GM12878 (cell line): ENCODE measurements around the gene LIX1. TPM values are rescaled to one million over a fixed set of nuclear protein-coding genes. Genes with fewer than 3 reads are reported as not detected.

Experiments
- ATAC-seq: fragments of 200-7000 bp; cut with Tn5 transposase; 3 replicates; pipeline ENCODE4 v1.9.1; 2020; ENCODE audit warnings: mild to moderate bottlenecking, moderate library complexity
- BruUV-seq: library from RNA; stranded (reverse); fragments of 400-500 nt; replicated peaks from 2 replicates; lab custom pipeline; 2021; lab: Mats Ljungman, UMichigan
- CTCF ChIA-PET: fragments of 300-600 bp; sonication (Branson Sonifier 250); formaldehyde crosslinking; extraction: SDS; loops from one replicate; lab custom pipeline; 2021; ENCODE audit warnings: inconsistent platforms; lab: Yijun Ruan, JAX
- POLR2A ChIA-PET: fragments of 350-600 bp; formaldehyde crosslinking; extraction: SDS; loops from one replicate; lab custom pipeline; 2021; ENCODE audit warnings: inconsistent platforms; lab: Charles Lee
- RAD21 ChIA-PET: fragments of 300-600 bp; sonication (Branson Sonifier 250); formaldehyde crosslinking; loops from one replicate; lab custom pipeline; 2023; ENCODE audit warnings: antibody characterized with exemption; ENCODE audit not compliant: unreplicated experiment; lab: Charles Lee
- SMC1A ChIA-PET: fragments of 300-600 bp; sonication (Branson Sonifier 250); formaldehyde crosslinking; loops from one replicate; lab custom pipeline; 2023; ENCODE audit not compliant: unreplicated experiment, uncharacterized antibody; lab: Charles Lee
- DNase-seq: peaks from one replicate; pipeline ENCODE4 v3.0.0-alpha.2; 2011; ENCODE audit warnings: low read depth, low spot score
- FAIRE-seq: peaks from 3 replicates; lab custom pipeline; 2011; peaks lifted over from hg19 to GRCh38; lab: Jason Lieb, UNC
- H2AFZ ChIP-seq: 2 replicates; pipeline ENCODE4 v1.6.0; 2011; ENCODE audit warnings: low read depth, low read length, control low read depth; ENCODE audit not compliant: control insufficient read depth
- H3K27ac ChIP-seq: 2 replicates; pipeline ENCODE4 v1.5.1; 2011; ENCODE audit warnings: control low read depth; ENCODE audit not compliant: control insufficient read depth, insufficient read depth
- H3K27me3 ChIP-seq, 2 experiments: replicated peaks in 1 of 2; 2 replicates each; pipeline versions ENCODE4 v1.6.0 to v1.6.1; 2011; ENCODE audit warnings: low read length in 1 of 2; ENCODE audit not compliant: control insufficient read depth in 2 of 2, insufficient read depth in 2 of 2
- H3K36me3 ChIP-seq, 2 experiments: 2 replicates each; pipeline ENCODE4 v1.5.1; 2011; ENCODE audit warnings: low read length in 1 of 2; ENCODE audit not compliant: control insufficient read depth in 2 of 2, insufficient read depth in 2 of 2
- H3K4me1 ChIP-seq: 2 replicates; pipeline ENCODE4 v1.6.1; 2011; ENCODE audit warnings: mild to moderate bottlenecking, low read length, moderate library complexity, mixed read lengths; ENCODE audit not compliant: control insufficient read depth, insufficient read depth
- H3K4me2 ChIP-seq: 2 replicates; pipeline ENCODE4 v1.6.0; 2011; ENCODE audit warnings: control low read depth; ENCODE audit not compliant: control insufficient read depth, insufficient read depth
- H3K4me3 ChIP-seq: fragments of 200-600 bp; sonication (generic); 2 replicates; pipeline ENCODE4 v1.5.1; 2016
- H3K79me2 ChIP-seq: 2 replicates; pipeline ENCODE4 v1.6.0; 2011; ENCODE audit warnings: low read length; ENCODE audit not compliant: control insufficient read depth, insufficient read depth
- H3K9ac ChIP-seq: 2 replicates; pipeline ENCODE4 v1.8.0; 2011; ENCODE audit warnings: low read length, control low read depth, mixed read lengths; ENCODE audit not compliant: control insufficient read depth, insufficient read depth
- H3K9me3 ChIP-seq: replicated peaks from 3 replicates; pipeline ENCODE4 v1.5.1; 2011; ENCODE audit warnings: mild to moderate bottlenecking, low read length; ENCODE audit not compliant: control insufficient read depth, insufficient read depth
- H4K20me1 ChIP-seq: 2 replicates; pipeline ENCODE4 v1.6.0; 2011; ENCODE audit not compliant: control insufficient read depth, insufficient read depth
- BCL11A ChIP-seq: IDR thresholded peaks from 2 replicates; pipeline ENCODE4 v1.6.1; 2011; ENCODE audit warnings: low read depth, low read length
- BHLHE40 ChIP-seq, 2 experiments: fragments of 450-650 bp in 1 of 2; IDR thresholded peaks; 2 replicates each; pipeline ENCODE4 v1.6.1; 2011 to 2017; ENCODE audit warnings: low read depth in 2 of 2, borderline replicate concordance in 1 of 2, improper control_type of control experiment in 1 of 2, low read length in 1 of 2, mild to moderate bottlenecking in 1 of 2
- DPF2 ChIP-seq: fragments of 450-650 bp; IDR thresholded peaks from 2 replicates; pipeline ENCODE4 v1.6.1; 2017; ENCODE audit warnings: mild to moderate bottlenecking
- EP300 ChIP-seq, 2 experiments: fragments of 150-350 bp in 1 of 2; IDR thresholded peaks; 2 replicates each; pipeline ENCODE4 v1.6.1; 2011 to 2012; ENCODE audit warnings: low read depth in 2 of 2, low read length in 2 of 2, borderline replicate concordance in 1 of 2, improper control_type of control experiment in 1 of 2, inconsistent platforms in 1 of 2; ENCODE audit not compliant: control insufficient read depth in 1 of 2
- EZH2 ChIP-seq: IDR thresholded peaks from 2 replicates; pipeline ENCODE4 v1.6.1; 2012; ENCODE audit warnings: low read depth, mild to moderate bottlenecking, control low read depth, inconsistent platforms, low read length, borderline replicate concordance; ENCODE audit not compliant: control insufficient read depth
- GABPA ChIP-seq: IDR thresholded peaks from 2 replicates; pipeline ENCODE4 v1.6.1; 2014; ENCODE audit warnings: antibody characterized with exemption, low read depth, mild to moderate bottlenecking, inconsistent platforms
- JUND ChIP-seq: IDR thresholded peaks from 2 replicates; pipeline ENCODE4 v1.6.1; 2012; ENCODE audit warnings: low read depth, mild to moderate bottlenecking, low read length, improper control_type of control experiment, moderate library complexity
- MTA2 ChIP-seq: fragments of 450-650 bp; IDR thresholded peaks from 2 replicates; pipeline ENCODE4 v1.6.1; 2016; ENCODE audit warnings: low read depth, mild to moderate bottlenecking, moderate library complexity
- MYB ChIP-seq: fragments of 150-350 bp; IDR thresholded peaks from 2 replicates; pipeline ENCODE4 v1.6.1; 2014; ENCODE audit warnings: mild to moderate bottlenecking, low read depth, low read length, borderline replicate concordance
- NBN ChIP-seq: fragments of 450-650 bp; IDR thresholded peaks from 2 replicates; pipeline ENCODE4 v1.6.1; 2016
- NFIC ChIP-seq: IDR thresholded peaks from 2 replicates; pipeline ENCODE4 v1.6.1; 2012; ENCODE audit warnings: low read depth, mild to moderate bottlenecking, inconsistent platforms, low read length, moderate library complexity
- NR2F1 ChIP-seq: fragments of 450-650 bp; conservative IDR thresholded peaks from 2 replicates; pipeline ENCODE4 v1.6.1; 2017; ENCODE audit warnings: mild to moderate bottlenecking
- POLR2A ChIP-seq: IDR thresholded peaks from 2 replicates; pipeline ENCODE4 v1.6.1; 2011; ENCODE audit warnings: low read depth, mild to moderate bottlenecking, low read length
- SIX5 ChIP-seq: IDR thresholded peaks from 2 replicates; pipeline ENCODE4 v1.6.1; 2011; ENCODE audit warnings: mild to moderate bottlenecking, low read depth, low read length, moderate library complexity; ENCODE audit not compliant: severe bottlenecking
- SRF ChIP-seq, 2 experiments: IDR thresholded peaks; 2 replicates each; pipeline ENCODE4 v1.6.1; 2011; ENCODE audit warnings: low read depth in 2 of 2, low read length in 2 of 2, mild to moderate bottlenecking in 1 of 2, moderate library complexity in 1 of 2
- TBL1XR1 ChIP-seq: IDR thresholded peaks from 2 replicates; pipeline ENCODE4 v1.6.1; 2012; ENCODE audit warnings: low read depth, low read length, improper control_type of control experiment
- TCF3 ChIP-seq: IDR thresholded peaks from 2 replicates; pipeline ENCODE4 v1.6.1; 2012; ENCODE audit warnings: low read depth, mild to moderate bottlenecking, low read length, borderline replicate concordance; ENCODE audit not compliant: insufficient read depth
- YY1 ChIP-seq: IDR thresholded peaks from 2 replicates; pipeline ENCODE4 v1.6.1; 2011; ENCODE audit warnings: low read depth, mild to moderate bottlenecking, low read length
- ZBED1 ChIP-seq: IDR thresholded peaks from 2 replicates; pipeline ENCODE4 v1.6.1; 2016; ENCODE audit warnings: borderline replicate concordance
- ZNF24 ChIP-seq: fragments of 450-650 bp; IDR thresholded peaks from 2 replicates; pipeline ENCODE4 v1.6.1; 2017; ENCODE audit warnings: antibody characterized with exemption, mild to moderate bottlenecking
- ZSCAN29 ChIP-seq: fragments of 450-650 bp; IDR thresholded peaks from 2 replicates; pipeline ENCODE4 v1.6.1; 2017; ENCODE audit warnings: mild to moderate bottlenecking, moderate library complexity
- WGBS: methylation state at CpG from one replicate; pipeline ENCODE4 v1.1.6; 2016; ENCODE audit warnings: low lambda C conversion rate; ENCODE audit not compliant: insufficient replicate concordance, insufficient coverage; ENCODE audit errors: missing lambda C conversion rate; 5-methylcytosine and 5-hydroxymethylcytosine counted together
- in situ Hi-C: fragments of 300-500 bp; cut with MboI; formaldehyde crosslinking; loops from 9 replicates; pipeline ENCODE4 v1.14.3; 2018; ENCODE audit warnings: mixed read lengths
- intact Hi-C: fragments of 100-400 bp; cut with micrococcal nuclease; formaldehyde crosslinking; loops from one replicate; pipeline ENCODE4 v1.14.2; 2022; ENCODE audit not compliant: unreplicated experiment
- polyA plus RNA-seq, 11 experiments: library from polyadenylated mRNA; depleted of rRNA in 4 of 11; unstranded in 6 of 11; stranded (reverse) in 5 of 11; fragments of >200 nt; fragmentation: Nextera tagmentation in 4 of 11; fragmentation: Illumina TruSeq in 1 of 11; extraction: Ambion mirVana in 4 of 11; extraction: Trizol in 1 of 11; gene quantifications; 1 replicate in 1 of 11; 2 replicates in 10 of 11; pipeline versions ENCODE4 v1.2.1 to v1.2.3, GENCODE V29; 2011 to 2016; ENCODE audit warnings: inconsistent platforms in 2 of 11, missing spikeins in 2 of 11, low read depth in 1 of 11
- total RNA-seq, 4 experiments: library from RNA; depleted of rRNA in 3 of 4; stranded (reverse); fragments of >200 nt in 3 of 4; fragmentation: Illumina TruSeq in 1 of 4; extraction: Trizol in 1 of 4; gene quantifications; 2 replicates each; pipeline versions ENCODE4 v1.2.1 to v1.2.3, GENCODE V29; 2013 to 2021
- TF ChIP-seq, protein P1 (sequence below): IDR thresholded peaks from 2 replicates; pipeline ENCODE4 v1.6.1; 2011; ENCODE audit warnings: borderline replicate concordance, low read depth, mild to moderate bottlenecking, moderate library complexity, low read length; ENCODE audit not compliant: insufficient read depth, poor library complexity, severe bottlenecking

LIX1 gene
- total and polyA plus RNA-seq, 10 of the 15 experiments (the other 5 are each of a cell fraction or from before 2014, with no cell fraction given): 0.02 to 0.07 (median 0.04) TPM; not detected in 5

DNA sequence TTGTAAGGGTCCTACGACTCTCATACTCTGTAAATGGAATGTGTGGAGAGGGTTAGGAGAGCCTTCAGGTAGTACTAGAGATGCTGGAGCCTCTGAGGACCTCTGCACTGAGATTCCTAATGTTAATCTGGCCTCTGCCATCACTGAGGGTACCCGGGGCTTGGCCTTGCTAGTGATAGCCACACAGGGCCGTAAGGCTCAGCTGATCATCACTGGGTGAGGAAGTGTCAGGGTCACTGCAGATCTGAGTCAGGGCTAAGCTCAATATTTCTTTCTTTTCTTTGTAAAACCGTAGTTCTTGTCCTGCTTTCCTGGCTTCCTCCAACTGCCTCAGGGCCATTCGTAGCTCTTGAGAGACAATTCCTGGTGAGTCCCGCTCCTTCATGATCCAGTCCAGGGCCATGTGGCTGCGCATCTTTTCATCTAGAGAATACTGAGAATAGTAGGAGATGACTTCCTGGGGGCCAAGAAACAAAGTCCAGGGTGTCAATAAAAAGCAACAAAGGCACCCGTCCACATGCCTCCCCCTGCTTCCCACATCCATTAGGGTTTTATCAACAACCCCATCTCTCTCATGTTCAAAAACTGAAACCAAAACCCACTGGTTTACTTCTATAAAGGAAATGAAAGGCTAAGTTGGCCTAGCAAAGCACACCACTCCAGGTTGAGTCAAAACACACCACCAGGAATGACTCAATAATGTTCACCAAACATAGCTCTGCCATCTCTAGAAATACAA, 47.7 kb downstream of the LIX1 start:
- peak overlapping the region; percentile 86 for H3K27ac ChIP-seq
- H3K9ac ChIP-seq: no peak overlapping the region
- H3K4me3 ChIP-seq: no peak overlapping the region
- FAIRE-seq (peak; percentile 99), ATAC-seq (peak; percentile 95), DNase-seq (peak; percentile 86)
- SMC1A ChIA-PET: interaction anchor here (0.7 to 3.1 kb wide), 13 partner anchors 8 to 225 kb away, joined by 3 to 17 read pairs (median 3); partner anchors contain the start of gene LIX1
- RAD21 ChIA-PET: interaction anchor here (1.4 kb wide), 1 partner anchor 11 kb away, joined by 5 read pairs; no protein-coding TSS in a partner anchor
- no peaks in the 10 kb centered on the region for H3K79me2 ChIP-seq
- peak overlapping the region; percentile 92 for H3K4me2 ChIP-seq
- POLR2A ChIA-PET: interaction anchor here (0.6 kb wide), 1 partner anchor 1252 kb away, joined by 3 read pairs; no protein-coding TSS in a partner anchor
- WGBS: 40% methylated on average over 8 of the region's 8 CpGs
- H3K36me3 ChIP-seq: no peaks in the 10 kb centered on the region
- in situ Hi-C loops (no loop called here), intact Hi-C loops (no loop called here)
- CTCF ChIA-PET: interaction anchor here (0.9 to 1.4 kb wide), 5 partner anchors 48 to 655 kb away, joined by 3 to 4 read pairs (median 4); no protein-coding TSS in a partner anchor
- no TSS peak for BruUV-seq
- no peaks in the 10 kb centered on the region for H3K27me3 ChIP-seq
- H3K9me3 ChIP-seq: no peaks in the 10 kb centered on the region; the same call in 2 of the 3 replicates
- peak overlapping the region; percentile 79 for H2AFZ ChIP-seq
- H3K4me1 ChIP-seq: peaks cover 26% of the 10 kb centered on the region
- no peaks in the 10 kb centered on the region for H4K20me1 ChIP-seq
- TF ChIP-seq MTA2: peak; percentile 84
- TF ChIP-seq BCL11A: peak; percentile 98
- peak; percentile 58; the same call in 1 of the 2 replicates for TF ChIP-seq NR2F1
- peak; percentile 75; the same call in 1 of the 2 replicates for TF ChIP-seq EZH2
- peak; percentile 95 for TF ChIP-seq JUND
- peak; percentile 63 to 65; a peak in 3 of 4 replicates for TF ChIP-seq BHLHE40 (IDR thresholded peaks at IDR 0.05; ENCODE audit: borderline replicate concordance in 1 of 2, low read depth in 2 of 2, low read length in 1 of 2)
- TF ChIP-seq EP300 (IDR thresholded peaks at IDR 0.05; ENCODE audit: borderline replicate concordance in 1 of 2, control insufficient read depth in 1 of 2, low read depth in 2 of 2, low read length in 2 of 2): peak in 1 of 2 experiments; percentile 96; a peak in 2 of 4 replicates
- TF ChIP-seq ZNF24: 0 out of 2 replicates have a peak, but pooled peaks have one; percentile 86
- peak; percentile 68; the same call in 1 of the 2 replicates for TF ChIP-seq NBN
- no peak for TF ChIP-seq ZSCAN29
- peak; percentile 59 for TF ChIP-seq YY1
- 0 out of 2 replicates have a peak, but pooled peaks have one; percentile 62 for TF ChIP-seq TCF3
- peak; percentile 92; the same call in 1 of the 2 replicates for TF ChIP-seq ZBED1
- TF ChIP-seq, protein P1, sequence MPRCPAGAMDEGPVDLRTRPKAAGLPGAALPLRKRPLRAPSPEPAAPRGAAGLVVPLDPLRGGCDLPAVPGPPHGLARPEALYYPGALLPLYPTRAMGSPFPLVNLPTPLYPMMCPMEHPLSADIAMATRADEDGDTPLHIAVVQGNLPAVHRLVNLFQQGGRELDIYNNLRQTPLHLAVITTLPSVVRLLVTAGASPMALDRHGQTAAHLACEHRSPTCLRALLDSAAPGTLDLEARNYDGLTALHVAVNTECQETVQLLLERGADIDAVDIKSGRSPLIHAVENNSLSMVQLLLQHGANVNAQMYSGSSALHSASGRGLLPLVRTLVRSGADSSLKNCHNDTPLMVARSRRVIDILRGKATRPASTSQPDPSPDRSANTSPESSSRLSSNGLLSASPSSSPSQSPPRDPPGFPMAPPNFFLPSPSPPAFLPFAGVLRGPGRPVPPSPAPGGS: peak; percentile 92
- TF ChIP-seq NFIC: peak; percentile 98
- TF ChIP-seq TBL1XR1: 0 out of 2 replicates have a peak, but pooled peaks have one; percentile 50
- TF ChIP-seq MYB: no peak
- TF ChIP-seq SIX5: no peak
- no peak for TF ChIP-seq POLR2A
- peak; percentile 66; the same call in 1 of the 2 replicates for TF ChIP-seq GABPA
- peak in 1 of 2 experiments; percentile 83; a peak in 2 of 4 replicates for TF ChIP-seq SRF (IDR thresholded peaks at IDR 0.05; ENCODE audit: low read depth in 2 of 2, low read length in 2 of 2)
- peak; percentile 99 for TF ChIP-seq DPF2
